HL-60 (cell line): ENCODE measurements around the gene CCDC28A.

Experiments
- DNase-seq, 2 experiments: peaks; one replicate each; pipeline ENCODE4 v3.0.0-alpha.2; 2010 to 2020; ENCODE audit warnings: low read depth in 1 of 2, low spot score in 1 of 2
- H3K27ac ChIP-seq: fragments of 250-450 bp; sonication (Bioruptor Pico); replicated peaks from 2 replicates; pipeline ENCODE4 v1.5.1; 2020; ENCODE audit warnings: mild to moderate bottlenecking, moderate library complexity
- H3K27me3 ChIP-seq: fragments of 250-450 bp; sonication (Bioruptor Pico); 2 replicates; pipeline ENCODE4 v1.5.1; 2021; ENCODE audit warnings: mild to moderate bottlenecking, moderate library complexity; ENCODE audit not compliant: insufficient read depth, poor library complexity, severe bottlenecking
- H3K4me3 ChIP-seq: replicated peaks from 2 replicates; pipeline ENCODE4 v1.5.1; 2011; ENCODE audit warnings: mild to moderate bottlenecking, control low read depth, low read length; ENCODE audit not compliant: insufficient read depth
- GABPA ChIP-seq: IDR thresholded peaks from 2 replicates; pipeline ENCODE4 v1.6.1; 2012; ENCODE audit warnings: low read depth
- POLR2AphosphoS5 ChIP-seq: IDR thresholded peaks from 2 replicates; pipeline ENCODE4 v1.6.1; 2012; ENCODE audit warnings: low read depth
- SPI1 ChIP-seq: IDR thresholded peaks from 2 replicates; pipeline ENCODE4 v1.6.1; 2012; ENCODE audit warnings: low read depth, mild to moderate bottlenecking, borderline replicate concordance
- TF ChIP-seq, protein P1 (sequence below): IDR thresholded peaks from 2 replicates; pipeline ENCODE4 v1.6.1; 2012; ENCODE audit warnings: low read depth; ENCODE audit not compliant: insufficient replicate concordance
- TF ChIP-seq, protein P2 (sequence below): IDR thresholded peaks from one replicate; pipeline ENCODE4 v1.5.1; 2011; ENCODE audit warnings: low read length, control low read depth, inconsistent platforms; ENCODE audit not compliant: insufficient read depth

The CCDC28A gene

DNA sequence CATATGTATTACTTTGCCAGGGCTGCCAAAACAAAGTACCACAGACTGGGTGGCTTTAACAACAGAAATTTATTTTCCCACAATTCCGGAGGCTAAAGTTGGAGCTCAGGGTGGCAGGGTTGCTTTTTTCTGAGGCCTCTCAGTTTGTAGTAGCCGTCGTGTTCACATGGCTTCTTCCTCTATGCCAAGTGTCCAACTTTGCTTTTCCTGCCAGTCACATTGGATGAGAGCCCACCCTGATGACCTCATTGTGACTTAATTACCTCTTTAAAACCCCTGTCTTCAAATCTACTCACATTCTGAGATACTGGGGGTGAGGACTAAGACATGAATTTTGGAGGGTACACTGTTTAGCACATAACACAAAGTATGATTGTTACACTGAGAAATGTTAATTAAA lies 12.4 kb downstream of the CCDC28A start:
- no peak for TF ChIP-seq GABPA

DNA sequence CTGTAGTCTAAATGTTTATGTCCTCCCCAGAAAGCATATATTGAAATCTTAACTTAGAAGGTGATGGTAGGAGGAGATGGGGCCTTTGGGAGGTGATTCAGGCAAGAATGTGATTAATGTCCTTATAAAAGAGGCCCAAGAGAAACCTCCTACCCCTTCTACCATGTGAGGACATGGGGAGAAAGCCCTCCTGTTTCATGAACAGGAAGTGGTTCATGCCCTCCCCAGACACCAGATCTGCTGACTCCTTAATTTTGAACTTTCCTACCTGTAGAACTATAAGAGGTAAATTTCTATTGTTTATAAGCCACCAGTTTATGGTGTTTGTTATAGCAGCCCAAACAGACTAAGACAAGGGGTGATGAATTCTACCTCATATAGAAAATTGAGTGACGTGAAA lies 13.6 kb downstream of the CCDC28A start:
- H3K27ac ChIP-seq, result no peak overlapping the region
- H3K4me3 ChIP-seq, result no peak overlapping the region
- no peaks in the 10 kb centered on the region for H3K27me3 ChIP-seq
- no peak for DNase-seq
- TF ChIP-seq, protein P1, sequence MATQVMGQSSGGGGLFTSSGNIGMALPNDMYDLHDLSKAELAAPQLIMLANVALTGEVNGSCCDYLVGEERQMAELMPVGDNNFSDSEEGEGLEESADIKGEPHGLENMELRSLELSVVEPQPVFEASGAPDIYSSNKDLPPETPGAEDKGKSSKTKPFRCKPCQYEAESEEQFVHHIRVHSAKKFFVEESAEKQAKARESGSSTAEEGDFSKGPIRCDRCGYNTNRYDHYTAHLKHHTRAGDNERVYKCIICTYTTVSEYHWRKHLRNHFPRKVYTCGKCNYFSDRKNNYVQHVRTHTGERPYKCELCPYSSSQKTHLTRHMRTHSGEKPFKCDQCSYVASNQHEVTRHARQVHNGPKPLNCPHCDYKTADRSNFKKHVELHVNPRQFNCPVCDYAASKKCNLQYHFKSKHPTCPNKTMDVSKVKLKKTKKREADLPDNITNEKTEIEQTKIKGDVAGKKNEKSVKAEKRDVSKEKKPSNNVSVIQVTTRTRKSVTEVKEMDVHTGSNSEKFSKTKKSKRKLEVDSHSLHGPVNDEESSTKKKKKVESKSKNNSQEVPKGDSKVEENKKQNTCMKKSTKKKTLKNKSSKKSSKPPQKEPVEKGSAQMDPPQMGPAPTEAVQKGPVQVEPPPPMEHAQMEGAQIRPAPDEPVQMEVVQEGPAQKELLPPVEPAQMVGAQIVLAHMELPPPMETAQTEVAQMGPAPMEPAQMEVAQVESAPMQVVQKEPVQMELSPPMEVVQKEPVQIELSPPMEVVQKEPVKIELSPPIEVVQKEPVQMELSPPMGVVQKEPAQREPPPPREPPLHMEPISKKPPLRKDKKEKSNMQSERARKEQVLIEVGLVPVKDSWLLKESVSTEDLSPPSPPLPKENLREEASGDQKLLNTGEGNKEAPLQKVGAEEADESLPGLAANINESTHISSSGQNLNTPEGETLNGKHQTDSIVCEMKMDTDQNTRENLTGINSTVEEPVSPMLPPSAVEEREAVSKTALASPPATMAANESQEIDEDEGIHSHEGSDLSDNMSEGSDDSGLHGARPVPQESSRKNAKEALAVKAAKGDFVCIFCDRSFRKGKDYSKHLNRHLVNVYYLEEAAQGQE, result no peak
- TF ChIP-seq, protein P2, sequence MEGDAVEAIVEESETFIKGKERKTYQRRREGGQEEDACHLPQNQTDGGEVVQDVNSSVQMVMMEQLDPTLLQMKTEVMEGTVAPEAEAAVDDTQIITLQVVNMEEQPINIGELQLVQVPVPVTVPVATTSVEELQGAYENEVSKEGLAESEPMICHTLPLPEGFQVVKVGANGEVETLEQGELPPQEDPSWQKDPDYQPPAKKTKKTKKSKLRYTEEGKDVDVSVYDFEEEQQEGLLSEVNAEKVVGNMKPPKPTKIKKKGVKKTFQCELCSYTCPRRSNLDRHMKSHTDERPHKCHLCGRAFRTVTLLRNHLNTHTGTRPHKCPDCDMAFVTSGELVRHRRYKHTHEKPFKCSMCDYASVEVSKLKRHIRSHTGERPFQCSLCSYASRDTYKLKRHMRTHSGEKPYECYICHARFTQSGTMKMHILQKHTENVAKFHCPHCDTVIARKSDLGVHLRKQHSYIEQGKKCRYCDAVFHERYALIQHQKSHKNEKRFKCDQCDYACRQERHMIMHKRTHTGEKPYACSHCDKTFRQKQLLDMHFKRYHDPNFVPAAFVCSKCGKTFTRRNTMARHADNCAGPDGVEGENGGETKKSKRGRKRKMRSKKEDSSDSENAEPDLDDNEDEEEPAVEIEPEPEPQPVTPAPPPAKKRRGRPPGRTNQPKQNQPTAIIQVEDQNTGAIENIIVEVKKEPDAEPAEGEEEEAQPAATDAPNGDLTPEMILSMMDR, result no peak

More for the DNA sequence above, 12.4 kb downstream of the CCDC28A start:
- Histone ChIP-seq H3K27ac (no peak overlapping the region), H3K27me3 (no peaks in the 10 kb centered on the region), H3K4me3 (no peak overlapping the region)
- no peak for DNase-seq

DNA sequence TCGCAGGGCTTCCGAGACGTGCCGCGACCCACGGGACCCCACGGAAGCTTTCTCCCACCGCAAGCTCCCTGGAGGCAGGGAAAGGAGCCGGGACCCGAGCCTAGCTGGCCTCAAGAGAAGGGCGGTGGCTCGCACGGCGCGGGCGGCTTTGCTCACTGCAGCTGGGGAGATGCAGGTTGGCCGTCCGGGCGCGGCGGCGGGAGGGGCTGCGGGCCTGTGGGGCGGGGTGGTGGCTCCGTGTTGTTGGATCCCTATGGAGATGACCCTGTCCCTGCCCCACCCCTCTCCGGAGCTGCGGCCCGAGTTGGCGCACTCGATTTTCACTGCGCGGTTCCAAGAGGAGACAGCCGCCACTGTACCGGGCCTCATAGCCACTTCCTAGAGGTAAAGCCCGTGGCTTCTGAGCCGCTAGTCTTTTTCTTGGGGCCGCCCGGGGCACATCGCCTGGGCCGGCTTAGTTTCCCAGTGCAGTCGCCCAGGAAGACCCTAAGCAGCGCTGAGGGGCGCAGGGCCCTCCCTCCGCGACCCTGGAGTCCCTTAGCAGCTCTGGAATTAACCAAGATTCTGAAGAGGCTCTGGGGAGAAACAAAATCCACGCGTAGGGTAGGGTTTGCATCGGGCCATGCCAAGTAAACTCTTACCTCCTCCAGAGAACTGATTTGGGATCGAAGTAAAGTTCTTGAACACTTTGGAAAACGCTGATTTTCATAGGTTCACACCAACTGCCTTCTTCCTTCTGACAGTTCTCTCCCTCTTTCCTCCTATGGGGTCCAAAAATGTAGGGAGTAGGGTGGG lies 22.4 kb downstream of the CCDC28A start, which contains the start of gene ECT2L:
TSS of gene ECT2L (plus strand) at position 279 of the 795 bp plus-strand sequence. CDS start 17,188 bp downstream, outside the sequence.
- no peaks in the 10 kb centered on the region for H3K27me3 ChIP-seq
- DNase-seq, result no peak
- TF ChIP-seq, protein P1, result no peak
- TF ChIP-seq SPI1 (no peak), GABPA (no peak), POLR2AphosphoS5 (no peak)
- TF ChIP-seq, protein P2, result no peak
- no peak within 1 kb of the TSS for H3K27ac ChIP-seq
- no peak within 1 kb of the TSS for H3K4me3 ChIP-seq

DNA sequence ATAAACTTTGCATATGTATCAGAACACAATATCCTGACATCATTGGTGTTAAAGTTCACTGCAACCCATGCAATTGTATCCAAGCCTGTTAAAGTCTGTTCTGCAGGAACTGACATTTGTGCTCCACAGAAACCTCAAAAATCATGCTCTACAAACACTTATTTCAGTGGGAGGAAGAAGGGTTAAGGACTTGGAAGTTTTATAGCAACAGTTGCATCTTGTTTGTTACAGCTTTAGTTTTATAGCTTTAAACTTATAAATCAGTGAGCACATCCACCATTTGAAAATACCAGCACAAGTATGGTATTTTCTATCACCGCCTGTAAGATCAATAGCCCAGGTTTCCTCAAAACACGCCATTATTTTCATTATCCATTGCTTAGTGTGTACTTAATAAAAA lies 23.2 kb downstream of the CCDC28A start:
- no peaks in the 10 kb centered on the region for H3K27me3 ChIP-seq
- DNase-seq, result no peak
- TF ChIP-seq, protein P2, result no peak
- TF ChIP-seq GABPA, result no peak
- TF ChIP-seq SPI1, result no peak
- TF ChIP-seq POLR2AphosphoS5, result no peak
- TF ChIP-seq, protein P1, result no peak
- H3K27ac ChIP-seq, result no peak overlapping the region
- H3K4me3 ChIP-seq, result no peak overlapping the region
